COR-L47 (cell line): ENCODE data around the gene KCNE4.

Experiments used
- DNase-seq: peaks from one replicate; lab custom pipeline; 2025; lab: John Stamatoyannopoulos, UW

KCNE4 gene

GRCh38 chr2:223051693-223052289 lies at the start of gene KCNE4:
Gene KCNE4 (plus strand): TSS chr2:223052190. CDS start chr2:223052831, 641 bp downstream.
- DNase-seq: no peak

GRCh38 chr2:223003191-223003590 lies 48.8 kb upstream of the KCNE4 start:
- DNase-seq: no peak

- no peak for DNase-seq
Observed at GRCh38 chr2:223005496-223005895, 46.5 kb upstream of the KCNE4 start.

GRCh38 chr2:223007531-223007930 lies 44.5 kb upstream of the KCNE4 start:
- DNase-seq: no peak

- DNase-seq: no peak
Observed at GRCh38 chr2:223008162-223008561, 43.8 kb upstream of the KCNE4 start.

GRCh38 chr2:223008956-223009355 lies 43.0 kb upstream of the KCNE4 start:
- no peak for DNase-seq

- DNase-seq: no peak
Observed at GRCh38 chr2:223010641-223011040, 41.3 kb upstream of the KCNE4 start.

GRCh38 chr2:223012291-223012690 lies 39.7 kb upstream of the KCNE4 start:
- DNase-seq: no peak

GRCh38 chr2:223019390-223019930 lies 32.5 kb upstream of the KCNE4 start:
- peak; percentile 21 for DNase-seq

- no peak for DNase-seq
Observed at GRCh38 chr2:223019987-223020717, 31.8 kb upstream of the KCNE4 start.

GRCh38 chr2:223020971-223021675 lies 30.9 kb upstream of the KCNE4 start:
- no peak for DNase-seq

GRCh38 chr2:223026357-223027110 lies 25.5 kb upstream of the KCNE4 start:
- DNase-seq: peak; percentile 83

GRCh38 chr2:223027442-223027841 lies 24.5 kb upstream of the KCNE4 start:
- peak; percentile 11 for DNase-seq

GRCh38 chr2:223029287-223029686 lies 22.7 kb upstream of the KCNE4 start:
- no peak for DNase-seq

GRCh38 chr2:223032187-223033142 lies 19.5 kb upstream of the KCNE4 start:
- no peak for DNase-seq

- no peak for DNase-seq
Observed at GRCh38 chr2:223034221-223034975, 17.6 kb upstream of the KCNE4 start.

GRCh38 chr2:223036790-223037444 lies 15.1 kb upstream of the KCNE4 start:
- no peak for DNase-seq

- no peak for DNase-seq
Observed at GRCh38 chr2:223037445-223037800, 14.6 kb upstream of the KCNE4 start.

- no peak for DNase-seq
Observed at GRCh38 chr2:223039618-223040017, 12.4 kb upstream of the KCNE4 start.

- no peak for DNase-seq
Observed at GRCh38 chr2:223040527-223040926, 11.5 kb upstream of the KCNE4 start.
